ENCODE data around the gene CARTPT.

GRCh38 chr5:71714911-71715310 lies 4.2 kb upstream of the CARTPT start:
- TF ChIP-seq, protein P1, sequence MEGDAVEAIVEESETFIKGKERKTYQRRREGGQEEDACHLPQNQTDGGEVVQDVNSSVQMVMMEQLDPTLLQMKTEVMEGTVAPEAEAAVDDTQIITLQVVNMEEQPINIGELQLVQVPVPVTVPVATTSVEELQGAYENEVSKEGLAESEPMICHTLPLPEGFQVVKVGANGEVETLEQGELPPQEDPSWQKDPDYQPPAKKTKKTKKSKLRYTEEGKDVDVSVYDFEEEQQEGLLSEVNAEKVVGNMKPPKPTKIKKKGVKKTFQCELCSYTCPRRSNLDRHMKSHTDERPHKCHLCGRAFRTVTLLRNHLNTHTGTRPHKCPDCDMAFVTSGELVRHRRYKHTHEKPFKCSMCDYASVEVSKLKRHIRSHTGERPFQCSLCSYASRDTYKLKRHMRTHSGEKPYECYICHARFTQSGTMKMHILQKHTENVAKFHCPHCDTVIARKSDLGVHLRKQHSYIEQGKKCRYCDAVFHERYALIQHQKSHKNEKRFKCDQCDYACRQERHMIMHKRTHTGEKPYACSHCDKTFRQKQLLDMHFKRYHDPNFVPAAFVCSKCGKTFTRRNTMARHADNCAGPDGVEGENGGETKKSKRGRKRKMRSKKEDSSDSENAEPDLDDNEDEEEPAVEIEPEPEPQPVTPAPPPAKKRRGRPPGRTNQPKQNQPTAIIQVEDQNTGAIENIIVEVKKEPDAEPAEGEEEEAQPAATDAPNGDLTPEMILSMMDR (IDR thresholded peaks at IDR 0.05), result no peak
- TF ChIP-seq ZFX (IDR thresholded peaks at IDR 0.05; ENCODE audit: borderline replicate concordance), result no peak

All from 22Rv1 (cell line).